HG03135 (cell line): ENCODE results near the gene DIS3L2.
"Not testable (repeated sequence)": the region's sequence is repeated elsewhere in the genome, so short reads cannot be mapped to it uniquely, and the experiment has no call there.

ENCODE experiments used
- ATAC-seq: cut with Tn5 transposase; IDR thresholded peaks from one replicate; pipeline ENCODE4 v1.9.1; 2021; ENCODE audit warnings: mild to moderate bottlenecking, moderate library complexity; ENCODE audit not compliant: unreplicated experiment

DIS3L2 gene

GRCh38 chr2:232363064-232363783 is 401.7 kb downstream of the DIS3L2 start:
- not testable (repeated sequence) for ATAC-seq

GRCh38 chr2:232363784-232364615 is 402.5 kb downstream of the DIS3L2 start:
- peak; percentile 44 for ATAC-seq

GRCh38 chr2:232364806-232365594 is 403.5 kb downstream of the DIS3L2 start:
- not testable (repeated sequence) for ATAC-seq

GRCh38 chr2:232365621-232366321 is 404.3 kb downstream of the DIS3L2 start:
- no peak for ATAC-seq

GRCh38 chr2:232366461-232366860 is 404.9 kb downstream of the DIS3L2 start:
- not testable (repeated sequence) for ATAC-seq

- ATAC-seq, result no peak
Observed at GRCh38 chr2:232367016-232367415, 405.5 kb downstream of the DIS3L2 start.

- no peak for ATAC-seq
Observed at GRCh38 chr2:232367591-232368233, 406.2 kb downstream of the DIS3L2 start.

GRCh38 chr2:232368311-232368731 is 406.8 kb downstream of the DIS3L2 start:
- ATAC-seq, result no peak

GRCh38 chr2:232369126-232369951 is 407.8 kb downstream of the DIS3L2 start:
- ATAC-seq, result no peak

GRCh38 chr2:232370007-232370406 is 408.5 kb downstream of the DIS3L2 start:
- not testable (repeated sequence) for ATAC-seq

- no peak for ATAC-seq
Observed at GRCh38 chr2:232372231-232373208, 411.0 kb downstream of the DIS3L2 start.

- no peak for ATAC-seq
Observed at GRCh38 chr2:232374356-232374755, 412.8 kb downstream of the DIS3L2 start.

- no peak for ATAC-seq
Observed at GRCh38 chr2:232375164-232375563, 413.7 kb downstream of the DIS3L2 start.

- ATAC-seq, result no peak
Observed at GRCh38 chr2:232376260-232376659, 414.7 kb downstream of the DIS3L2 start.

- ATAC-seq, result no peak
Observed at GRCh38 chr2:232376713-232377112, 415.2 kb downstream of the DIS3L2 start.

- ATAC-seq, result no peak
Observed at GRCh38 chr2:232377319-232377718, 415.8 kb downstream of the DIS3L2 start.

- no peak for ATAC-seq
Observed at GRCh38 chr2:232377841-232378734, 416.6 kb downstream of the DIS3L2 start.
